Activated T-cell treated with anti-CD3 and anti-CD28 coated beads, Interleukin-2, amount 50 U/mL, for 24 hours (primary cell): Measurements from ENCODE around the gene TMEM107.

Experiments used
- DNase-seq: peaks from one replicate; pipeline ENCODE4 v3.0.0-alpha.2; 2020
- H3K27ac Mint-ChIP-seq: 2 replicates; pipeline ENCODE4 v1.8.0; 2020; ENCODE audit warnings: mild to moderate bottlenecking, mixed read lengths
- H3K27me3 Mint-ChIP-seq: 2 replicates; pipeline ENCODE4 v1.8.0; 2020; ENCODE audit warnings: mixed read lengths
- H3K36me3 Mint-ChIP-seq: 2 replicates; pipeline ENCODE4 v1.8.0; 2020; ENCODE audit warnings: low read depth, mixed read lengths
- H3K4me1 Mint-ChIP-seq: 2 replicates; pipeline ENCODE4 v1.8.0; 2020; ENCODE audit warnings: low read depth, mixed read lengths
- H3K4me3 Mint-ChIP-seq: 2 replicates; pipeline ENCODE4 v1.8.0; 2020; ENCODE audit warnings: mild to moderate bottlenecking, moderate library complexity, mixed read lengths
- H3K9me3 Mint-ChIP-seq: 2 replicates; pipeline ENCODE4 v1.8.0; 2020; ENCODE audit warnings: mixed read lengths

TMEM107 gene

GRCh38 chr17:8142158-8142886 is 33.9 kb downstream of the TMEM107 start:
- no peaks in the 10 kb centered on the region for H3K4me1 Mint-ChIP-seq
- H3K27me3 Mint-ChIP-seq = no peaks in the 10 kb centered on the region
- peaks cover 76% of the 10 kb centered on the region for H3K36me3 Mint-ChIP-seq
- no peak for DNase-seq
- no peaks in the 10 kb centered on the region for H3K9me3 Mint-ChIP-seq
- no peak overlapping the region for H3K27ac Mint-ChIP-seq
- no peak overlapping the region for H3K4me3 Mint-ChIP-seq

GRCh38 chr17:8141741-8142140 is 34.4 kb downstream of the TMEM107 start:
- no peak for DNase-seq
- Mint-ChIP-seq H3K36me3 (peaks cover 70% of the 10 kb centered on the region), H3K9me3 (no peaks in the 10 kb centered on the region), H3K4me3 (no peak overlapping the region), H3K27ac (peak overlapping the region; percentile 47), H3K27me3 (no peaks in the 10 kb centered on the region), H3K4me1 (no peaks in the 10 kb centered on the region)

- Mint-ChIP-seq H3K27ac (peak overlapping the region; percentile 19), H3K9me3 (no peaks in the 10 kb centered on the region), H3K36me3 (peaks cover 63% of the 10 kb centered on the region), H3K27me3 (no peaks in the 10 kb centered on the region), H3K4me1 (no peaks in the 10 kb centered on the region), H3K4me3 (no peak overlapping the region)
- no peak for DNase-seq
Measured at GRCh38 chr17:8141045-8141444, 35.1 kb downstream of the TMEM107 start.

GRCh38 chr17:8140065-8141029 is 35.8 kb downstream of the TMEM107 start:
- Mint-ChIP-seq H3K9me3 (no peaks in the 10 kb centered on the region), H3K4me1 (no peaks in the 10 kb centered on the region), H3K27ac (no peak overlapping the region), H3K4me3 (no peak overlapping the region), H3K27me3 (no peaks in the 10 kb centered on the region), H3K36me3 (peaks cover 56% of the 10 kb centered on the region)
- DNase-seq = no peak

GRCh38 chr17:8138672-8139371 is 37.4 kb downstream of the TMEM107 start:
- H3K27me3 Mint-ChIP-seq = no peaks in the 10 kb centered on the region
- H3K36me3 Mint-ChIP-seq = peaks cover 42% of the 10 kb centered on the region
- DNase-seq = peak; percentile 100
- no peak overlapping the region for H3K4me3 Mint-ChIP-seq
- H3K9me3 Mint-ChIP-seq = no peaks in the 10 kb centered on the region
- H3K4me1 Mint-ChIP-seq = no peaks in the 10 kb centered on the region
- H3K27ac Mint-ChIP-seq = no peak overlapping the region

- no peak overlapping the region for H3K4me3 Mint-ChIP-seq
- no peaks in the 10 kb centered on the region for H3K27me3 Mint-ChIP-seq
- no peak for DNase-seq
- peaks cover 37% of the 10 kb centered on the region for H3K36me3 Mint-ChIP-seq
- no peaks in the 10 kb centered on the region for H3K9me3 Mint-ChIP-seq
- no peaks in the 10 kb centered on the region for H3K4me1 Mint-ChIP-seq
- H3K27ac Mint-ChIP-seq = no peak overlapping the region
Measured at GRCh38 chr17:8138374-8138671, 37.9 kb downstream of the TMEM107 start.

GRCh38 chr17:8137645-8138373 is 38.4 kb downstream of the TMEM107 start:
- no peak overlapping the region for H3K27ac Mint-ChIP-seq
- no peaks in the 10 kb centered on the region for H3K9me3 Mint-ChIP-seq
- H3K4me1 Mint-ChIP-seq = no peaks in the 10 kb centered on the region
- peaks cover 34% of the 10 kb centered on the region for H3K36me3 Mint-ChIP-seq
- no peak overlapping the region for H3K4me3 Mint-ChIP-seq
- DNase-seq = no peak
- H3K27me3 Mint-ChIP-seq = no peaks in the 10 kb centered on the region

GRCh38 chr17:8133941-8134340 is 42.2 kb downstream of the TMEM107 start:
- Mint-ChIP-seq H3K4me1 (peaks cover 3% of the 10 kb centered on the region), H3K27ac (no peak overlapping the region), H3K36me3 (no peaks in the 10 kb centered on the region), H3K9me3 (no peaks in the 10 kb centered on the region), H3K27me3 (no peaks in the 10 kb centered on the region), H3K4me3 (no peak overlapping the region)
- no peak for DNase-seq

GRCh38 chr17:8133399-8133798 is 42.8 kb downstream of the TMEM107 start:
- H3K4me3 Mint-ChIP-seq = no peak overlapping the region
- no peak overlapping the region for H3K27ac Mint-ChIP-seq
- H3K9me3 Mint-ChIP-seq = no peaks in the 10 kb centered on the region
- H3K36me3 Mint-ChIP-seq = no peaks in the 10 kb centered on the region
- H3K27me3 Mint-ChIP-seq = no peaks in the 10 kb centered on the region
- peaks cover 3% of the 10 kb centered on the region for H3K4me1 Mint-ChIP-seq
- DNase-seq = no peak

GRCh38 chr17:8131844-8132441 is 44.2 kb downstream of the TMEM107 start:
- no peak for DNase-seq
- Mint-ChIP-seq H3K36me3 (no peaks in the 10 kb centered on the region), H3K4me3 (no peak overlapping the region), H3K27me3 (peaks cover 3% of the 10 kb centered on the region), H3K27ac (peak overlapping the region; percentile 8), H3K9me3 (no peaks in the 10 kb centered on the region), H3K4me1 (peaks cover 8% of the 10 kb centered on the region)

GRCh38 chr17:8128125-8128784 is 47.9 kb downstream of the TMEM107 start:
- no peak for DNase-seq
- Mint-ChIP-seq H3K9me3 (no peaks in the 10 kb centered on the region), H3K27ac (no peak overlapping the region), H3K4me3 (no peak overlapping the region), H3K4me1 (peaks cover 42% of the 10 kb centered on the region), H3K36me3 (no peaks in the 10 kb centered on the region), H3K27me3 (peaks cover 24% of the 10 kb centered on the region)

- DNase-seq = peak; percentile 79
- Mint-ChIP-seq H3K4me3 (peak overlapping the region; percentile 82), H3K36me3 (no peaks in the 10 kb centered on the region)
Measured at GRCh38 chr17:8126491-8127066, 49.6 kb downstream of the TMEM107 start.

GRCh38 chr17:8125947-8126490 is 50.2 kb downstream of the TMEM107 start:
- no peaks in the 10 kb centered on the region for H3K9me3 Mint-ChIP-seq
- DNase-seq = no peak
- no peaks in the 10 kb centered on the region for H3K36me3 Mint-ChIP-seq
- H3K27ac Mint-ChIP-seq = peak overlapping the region; percentile 97
- H3K4me1 Mint-ChIP-seq = peaks cover 52% of the 10 kb centered on the region
- H3K27me3 Mint-ChIP-seq = peaks cover 38% of the 10 kb centered on the region
- H3K4me3 Mint-ChIP-seq = peak overlapping the region; percentile 82

More at GRCh38 chr17:8126491-8127066, 49.6 kb downstream of the TMEM107 start:
- peaks cover 37% of the 10 kb centered on the region for H3K27me3 Mint-ChIP-seq
- no peaks in the 10 kb centered on the region for H3K9me3 Mint-ChIP-seq
- H3K27ac Mint-ChIP-seq = peak overlapping the region; percentile 58
- peaks cover 50% of the 10 kb centered on the region for H3K4me1 Mint-ChIP-seq
